T-helper 2 cell (primary cell): Measurements from ENCODE around the gene LCA5L.
A peak's percentile ranks its signal among the peaks of the same experiment; 100 is the strongest.
"Not testable (repeated sequence)": the region's sequence is repeated elsewhere in the genome, so short reads cannot be mapped to it uniquely, and the experiment has no call there.

ENCODE experiments used
- DNase-seq, 5 experiments: peaks; one replicate each; pipeline versions ENCODE4 v3.0.0 to v3.0.0-alpha.2; 2012 to 2022

LCA5L gene

DNA sequence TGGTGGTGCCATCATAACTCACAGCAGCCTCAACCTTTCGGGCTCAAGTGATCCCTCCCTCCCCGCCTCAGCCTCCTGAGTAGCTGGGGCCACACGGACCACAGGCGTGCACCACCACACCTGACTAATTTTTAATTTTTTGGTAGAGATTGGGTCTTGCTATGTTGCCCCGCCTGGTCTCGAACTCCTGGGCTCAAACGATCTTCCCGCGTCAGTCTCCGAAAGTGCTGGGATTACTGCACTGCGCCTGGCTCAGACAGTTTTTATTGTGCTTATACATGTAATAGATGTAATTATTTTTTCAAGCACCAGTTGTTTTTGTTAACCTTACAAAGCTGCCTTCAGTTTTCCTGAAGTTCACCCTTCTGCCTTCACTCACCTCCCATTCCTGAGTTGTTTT lies 58.7 kb downstream of the LCA5L start:
- DNase-seq: no peak

DNA sequence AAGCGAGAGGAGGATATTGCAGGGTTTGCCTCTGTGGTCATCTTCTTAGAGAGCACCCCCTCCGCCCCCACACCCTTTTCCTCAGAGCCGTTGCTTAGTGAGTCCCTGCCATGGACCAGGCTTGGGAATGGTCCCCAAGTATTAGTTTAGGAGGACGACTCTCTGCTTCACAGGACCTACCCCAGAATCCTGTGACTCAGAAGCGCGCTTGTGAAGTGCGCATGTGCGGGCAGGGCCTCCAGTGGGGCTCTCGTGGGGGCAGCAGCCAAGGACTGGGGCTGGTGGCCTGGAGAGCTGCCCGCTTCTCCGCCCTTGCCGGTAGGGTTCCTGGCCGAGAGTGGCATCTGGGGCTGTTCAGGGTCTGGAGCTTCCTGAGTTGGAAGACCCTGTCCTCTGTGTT lies 59.4 kb downstream of the LCA5L start:
- peak in 1 of 5 experiments; percentile 22 for DNase-seq

- DNase-seq: peak in 4 of 5 experiments; percentile 23 to 72 (median 44)
These were observed 60.1 kb downstream of the LCA5L start for GRCh38 chr21:39385299-39386145.

DNA sequence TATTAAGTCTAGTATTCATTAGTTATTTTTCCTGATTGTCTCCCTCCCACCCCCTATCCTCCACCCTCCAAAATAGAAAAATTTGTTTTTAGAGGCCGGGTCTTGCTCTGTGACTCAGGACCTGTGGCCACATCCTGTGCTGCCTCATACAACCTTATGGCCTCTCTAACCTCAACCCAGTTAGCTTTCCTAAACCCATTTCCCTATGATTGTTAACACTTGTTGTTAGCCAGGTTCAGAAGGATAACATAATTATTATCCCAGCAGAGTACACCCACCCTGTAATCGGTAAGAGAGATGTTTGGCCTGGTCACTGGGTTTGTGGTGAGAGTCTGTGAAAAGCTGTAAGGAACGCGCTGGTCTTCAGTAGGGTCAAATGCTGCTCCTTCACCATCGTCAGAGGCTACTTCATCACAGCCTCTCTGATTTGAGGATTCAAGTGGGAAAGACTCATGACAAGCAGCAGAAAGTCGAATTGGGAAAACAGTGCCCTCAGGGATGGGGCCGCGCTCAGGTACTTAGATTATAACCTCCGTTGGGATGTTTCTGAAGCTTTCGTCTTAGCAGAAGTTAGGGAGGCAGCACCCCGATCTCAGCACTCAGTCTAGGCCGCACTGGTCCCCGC lies 60.8 kb downstream of the LCA5L start:
- DNase-seq: peak in 1 of 5 experiments; percentile 48

GRCh38 chr21:39382096-39382495 lies 63.5 kb downstream of the LCA5L start:
- DNase-seq: not testable (repeated sequence)

GRCh38 chr21:39381009-39381408 lies 64.6 kb downstream of the LCA5L start:
- no peak for DNase-seq

GRCh38 chr21:39379986-39380891 lies 65.3 kb downstream of the LCA5L start:
- DNase-seq: peak; percentile 77 to 93 (median 85)

DNA sequence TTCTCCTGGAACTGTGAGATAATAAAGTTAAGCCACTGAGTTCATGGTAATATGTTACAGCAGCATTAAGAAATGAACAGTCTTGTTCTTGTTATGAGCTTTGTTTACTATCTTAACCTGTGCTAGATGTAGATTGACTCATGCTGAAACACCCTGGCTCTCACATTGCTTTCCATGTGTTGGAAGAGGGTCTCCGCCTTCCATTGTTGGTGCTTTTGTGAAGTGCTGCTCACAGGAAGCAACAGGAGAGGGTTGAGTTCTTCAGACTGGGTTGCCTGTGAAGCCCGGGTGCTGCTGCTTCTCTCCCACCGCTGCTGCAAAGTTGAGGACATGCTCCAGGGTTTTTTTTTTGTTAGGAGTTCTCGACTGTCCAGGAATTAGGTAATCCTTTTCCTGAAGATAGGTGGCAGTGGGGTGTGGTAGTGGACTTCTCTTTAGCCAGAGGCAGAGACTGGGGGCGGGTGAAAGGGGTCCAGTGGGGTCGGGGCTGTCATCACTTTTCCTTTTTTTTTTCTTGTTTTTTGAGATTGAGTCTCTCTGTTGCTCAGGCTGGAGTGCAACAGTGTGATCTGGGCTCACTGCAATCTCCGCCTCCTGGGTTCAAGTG lies 68.0 kb downstream of the LCA5L start:
- peak in 1 of 5 experiments; percentile 59 for DNase-seq

DNA sequence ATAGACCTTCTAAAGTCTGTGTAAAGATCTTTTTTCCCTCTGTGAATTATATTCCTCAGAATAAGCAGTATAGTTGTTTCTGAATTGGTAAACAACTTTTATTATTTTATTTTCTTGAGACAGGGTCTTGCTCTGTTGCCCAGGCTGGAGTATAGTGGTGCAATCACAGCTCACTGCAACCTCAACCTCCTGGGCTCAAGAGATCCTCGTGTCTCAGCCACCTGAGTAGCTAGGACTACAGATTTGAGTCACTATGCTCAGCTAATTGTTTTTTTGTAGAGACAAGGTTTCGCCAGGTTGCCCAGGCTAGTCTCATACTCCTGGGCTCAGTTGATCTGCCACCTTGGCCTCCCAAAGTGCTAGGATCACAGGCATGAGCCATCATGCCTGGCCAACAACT lies 70.1 kb downstream of the LCA5L start:
- peak in 1 of 5 experiments; percentile 62 for DNase-seq

- DNase-seq: no peak
These were observed 71.5 kb downstream of the LCA5L start for GRCh38 chr21:39374046-39374445.

DNA sequence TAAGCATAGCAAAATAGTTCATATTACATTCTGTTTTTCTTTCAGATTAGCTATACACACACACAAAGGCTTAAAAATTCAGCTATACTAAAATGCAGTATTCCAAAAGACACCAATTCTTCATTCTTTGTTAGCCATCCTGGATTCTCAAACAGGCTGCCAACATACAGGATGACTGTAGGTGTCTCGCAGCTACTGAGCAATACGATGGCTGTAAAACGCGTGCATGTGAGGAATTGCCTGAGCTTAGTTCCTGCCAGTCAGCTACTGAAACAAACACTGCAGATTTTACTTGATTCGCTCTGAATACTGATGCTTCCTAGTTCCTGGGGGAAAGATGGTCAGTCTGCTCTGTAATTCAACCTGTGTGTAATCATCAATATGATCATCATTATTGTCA lies 71.9 kb downstream of the LCA5L start:
- peak in 1 of 5 experiments; percentile 51 for DNase-seq

- DNase-seq: not testable (repeated sequence)
These were observed 75.7 kb downstream of the LCA5L start for GRCh38 chr21:39369896-39370288.

GRCh38 chr21:39367783-39368182 lies 77.8 kb downstream of the LCA5L start:
- DNase-seq: no peak

DNA sequence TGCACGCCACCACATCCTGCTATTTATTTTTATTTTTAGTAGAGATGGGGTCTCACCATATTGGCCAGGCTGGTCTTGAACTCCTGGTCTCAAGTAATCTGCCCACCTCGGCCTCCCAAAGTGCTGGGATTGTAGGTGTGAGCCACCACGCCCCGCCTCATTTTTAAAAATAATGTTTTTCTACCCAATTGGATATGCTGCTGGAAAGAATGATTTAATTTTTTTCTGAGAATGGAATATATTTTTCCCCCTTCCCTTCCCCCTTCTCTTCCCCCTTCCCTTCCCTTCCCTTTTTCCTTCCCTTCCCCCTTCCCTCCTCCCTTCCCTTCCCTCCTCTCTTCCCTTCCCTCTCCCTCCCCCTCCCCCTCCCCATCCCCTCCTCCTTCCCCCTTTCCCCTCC lies 79.0 kb downstream of the LCA5L start:
- no peak for DNase-seq

GRCh38 chr21:39364949-39365348 lies 80.6 kb downstream of the LCA5L start:
- DNase-seq: no peak

DNA sequence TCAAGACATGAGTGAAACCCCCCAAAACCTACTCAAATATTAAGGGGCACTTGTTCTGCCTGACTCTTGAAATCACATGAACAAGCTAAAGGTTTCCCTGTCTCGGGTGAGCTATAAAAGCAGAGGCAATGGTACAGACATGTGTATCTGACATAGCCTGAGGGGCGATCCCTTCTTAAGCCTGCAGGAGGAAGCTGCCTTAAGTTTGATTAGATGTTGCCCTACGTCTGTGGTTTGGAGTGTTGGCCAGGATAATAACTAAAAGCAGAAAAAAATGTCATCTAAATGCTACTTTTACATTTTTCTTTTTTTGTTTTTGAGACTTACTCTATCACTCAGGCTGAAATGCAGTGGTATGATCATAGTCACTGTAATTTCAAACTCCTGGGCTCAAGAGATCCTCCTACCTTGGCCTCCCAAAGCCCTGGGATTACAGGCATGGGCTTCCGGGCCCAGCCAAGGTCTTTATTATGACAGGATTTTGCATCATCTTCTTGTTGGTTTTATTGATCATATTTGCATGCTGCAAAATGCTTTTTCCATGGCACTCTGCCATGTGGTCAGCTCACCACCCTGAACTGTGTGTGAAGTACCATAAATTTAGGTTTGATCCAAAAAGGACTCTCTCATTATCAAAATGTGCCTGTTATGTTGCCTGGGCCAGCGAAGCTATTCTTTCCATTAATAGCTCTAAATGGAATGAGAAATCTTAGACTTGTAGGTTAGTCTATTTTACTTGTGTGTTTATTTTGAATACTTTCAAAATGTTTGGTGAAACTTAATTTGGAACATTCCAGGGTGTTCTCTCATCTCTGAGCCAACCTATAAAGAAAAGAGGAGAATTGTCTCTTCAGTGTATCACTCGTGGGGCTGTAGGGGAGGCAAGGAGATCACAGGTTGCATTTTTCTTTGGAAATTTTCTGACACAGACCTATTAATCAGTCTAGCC lies 81.7 kb downstream of the LCA5L start:
- no peak for DNase-seq

DNA sequence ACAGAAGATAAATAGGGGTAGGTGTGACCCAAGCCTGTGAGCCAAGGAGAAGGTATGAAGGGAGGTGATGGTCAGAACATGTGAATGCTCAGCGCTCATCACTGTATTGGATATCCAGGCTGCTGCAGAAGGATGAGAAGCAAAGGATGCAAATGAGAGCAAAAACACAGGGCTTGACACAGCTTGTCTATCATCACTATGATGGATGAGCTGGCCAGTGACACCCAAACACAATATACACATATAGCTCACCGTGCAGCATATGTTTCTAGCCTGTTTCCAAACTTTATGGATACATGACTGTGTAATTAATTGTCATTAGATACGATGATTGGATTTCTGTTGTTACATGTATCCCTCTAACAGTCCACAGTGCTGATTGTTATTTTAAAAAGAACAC lies 82.8 kb downstream of the LCA5L start:
- no peak for DNase-seq

DNA sequence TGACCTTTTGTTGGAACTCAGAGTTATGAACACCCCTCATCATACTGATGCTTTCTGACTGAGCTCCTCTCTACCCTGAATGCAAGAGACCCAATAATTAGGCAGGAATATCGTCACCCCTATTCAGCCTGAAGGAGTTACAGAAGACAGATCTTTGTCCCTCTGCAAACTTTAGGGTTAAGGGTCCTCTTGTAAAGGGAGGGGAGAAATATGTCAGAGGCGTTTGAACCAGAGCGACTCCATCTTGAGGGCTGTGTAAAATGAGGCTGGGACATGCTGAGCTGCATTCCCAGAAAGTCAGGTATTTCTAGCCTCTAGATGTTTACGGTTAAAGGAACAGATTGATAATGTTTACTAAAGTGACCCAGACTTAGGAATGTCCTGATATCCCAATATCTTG lies 86.2 kb downstream of the LCA5L start:
- DNase-seq: no peak
